ENCODE data around the gene DPCD. TPM values are rescaled to one million over a fixed set of nuclear protein-coding genes. Genes with fewer than 3 reads are reported as not detected.

DPCD gene
- total RNA-seq, 1 donor from 2014 or later, result 71.1 TPM

GRCh38 chr10:101658975-101659374 is 70.9 kb downstream of the DPCD start:
- peaks cover 29% of the 10 kb centered on the region for H3K4me1 ChIP-seq
- H3K27ac ChIP-seq, result no peak overlapping the region
- no peaks in the 10 kb centered on the region for H3K36me3 ChIP-seq
- no peak overlapping the region for H3K27ac Mint-ChIP-seq
- H3K4me1 Mint-ChIP-seq, result peaks cover 15% of the 10 kb centered on the region
- H3K4me3 ChIP-seq, result no peak overlapping the region
- no peaks in the 10 kb centered on the region for H3K27me3 Mint-ChIP-seq (ENCODE audit: insufficient read depth, low read depth)
- no peaks in the 10 kb centered on the region for H3K9me3 ChIP-seq (ENCODE audit: low read depth)
- no peak overlapping the region for H3K9ac ChIP-seq
- H3K27me3 ChIP-seq, result no peaks in the 10 kb centered on the region
- no peak for DNase-seq (ENCODE audit: low spot score)
- no peaks in the 10 kb centered on the region for H3K9me3 Mint-ChIP-seq
- H4K20me1 ChIP-seq (ENCODE audit: low read depth), result no peaks in the 10 kb centered on the region
- no peak overlapping the region for H2AFZ ChIP-seq (replicated peaks)
- TF ChIP-seq EZH2 (IDR thresholded peaks at IDR 0.05), result no peak
- no peak for TF ChIP-seq CTCF (IDR thresholded peaks at IDR 0.05)
- TF ChIP-seq EZH2phosphoT487 (IDR thresholded peaks at IDR 0.05), result no peak
- no peak overlapping the region for H3K4me2 ChIP-seq
- H3F3A ChIP-seq (ENCODE audit: low read depth), result peaks cover 7% of the 10 kb centered on the region
- H3K4me3 Mint-ChIP-seq, result no peak overlapping the region
- peaks cover 36% of the 10 kb centered on the region for H3K36me3 Mint-ChIP-seq
- no peaks in the 10 kb centered on the region for H3K79me2 ChIP-seq (ENCODE audit: low read depth)

Small RNA genes within 50 kb of the gene (microRNA-seq; reads per million reads assigned to microRNA genes)
- gene MIR3158-1, result not detected
- gene MIR3158-2, result not detected

Small RNA genes within 50 kb of the gene (small RNA-seq; reads per million reads assigned to genes)
- not detected for gene MIR3158-1
- gene RNU6-1165P, result not detected

Other genes with a start within 250 kb of the DPCD start
- 23.5 and 25.4 TPM in 2 replicates for gene BTRC, start 234.2 kb upstream of the DPCD start, total RNA-seq (ENCODE audit: low replicate concordance)
- gene POLL, start 64 bp upstream of the DPCD start, total RNA-seq (ENCODE audit: low replicate concordance), result 22.8 and 29.7 TPM in 2 replicates
- gene FBXW4, start 106.8 kb downstream of the DPCD start, total RNA-seq (ENCODE audit: low replicate concordance), result 36.3 and 46.0 TPM in 2 replicates
- 17.6 and 32.2 TPM in 2 replicates for gene FGF8, start 187.8 kb downstream of the DPCD start, total RNA-seq (ENCODE audit: low replicate concordance)
- 93.1 and 149 TPM in 2 replicates for gene NPM3, start 195.1 kb downstream of the DPCD start, total RNA-seq (ENCODE audit: low replicate concordance)
- gene OGA, start 230.1 kb downstream of the DPCD start, total RNA-seq (ENCODE audit: low replicate concordance), result 197 and 275 TPM in 2 replicates